CD4-positive, alpha-beta T cell treated with Interferon gamma for 1 hour (primary cell): ENCODE results near the gene C19orf85.
"Not testable (repeated sequence)": the region's sequence is repeated elsewhere in the genome, so short reads cannot be mapped to it uniquely, and the experiment has no call there.

Experiments used
- DNase-seq: peaks from one replicate; pipeline ENCODE4 v3.0.0-alpha.2; 2020

C19orf85 gene

GRCh38 chr19:55436847-55437246, 27.7 kb downstream of the C19orf85 start:
- DNase-seq = no peak

- no peak for DNase-seq
Measured at GRCh38 chr19:55435020-55435419, 29.5 kb downstream of the C19orf85 start.

GRCh38 chr19:55434356-55434919, 30.1 kb downstream of the C19orf85 start:
- DNase-seq = no peak

GRCh38 chr19:55433292-55433691, 31.3 kb downstream of the C19orf85 start:
- no peak for DNase-seq

GRCh38 chr19:55432241-55432959, 32.2 kb downstream of the C19orf85 start:
- DNase-seq = no peak

GRCh38 chr19:55431183-55431582, 33.4 kb downstream of the C19orf85 start:
- DNase-seq = no peak

GRCh38 chr19:55426042-55426441, 38.5 kb downstream of the C19orf85 start:
- DNase-seq = no peak

- DNase-seq = no peak
Measured at GRCh38 chr19:55424518-55424917, 40.0 kb downstream of the C19orf85 start.

GRCh38 chr19:55423225-55424005, 41.1 kb downstream of the C19orf85 start:
- no peak for DNase-seq

GRCh38 chr19:55421281-55421680, 43.3 kb downstream of the C19orf85 start:
- DNase-seq = not testable (repeated sequence)

- DNase-seq = no peak
Measured at GRCh38 chr19:55419624-55420236, 44.8 kb downstream of the C19orf85 start.

- no peak for DNase-seq
Measured at GRCh38 chr19:55419103-55419502, 45.4 kb downstream of the C19orf85 start.

- DNase-seq = peak; percentile 47
Measured at GRCh38 chr19:55418185-55418584, 46.4 kb downstream of the C19orf85 start.
